Breast epithelium (tissue), 4 donors: ENCODE data around the gene PARP3. TPM values are rescaled to one million over a fixed set of nuclear protein-coding genes. Genes with fewer than 3 reads are reported as not detected.

Experiments
- DNase-seq, 2 donors: peaks; one replicate each; pipeline ENCODE4 v3.0.0-alpha.2; 2019; ENCODE audit warnings: low spot score in 2 of 2
- H3K27ac ChIP-seq, 2 donors: fragments of 200-600 bp; sonication (generic) in 1 of 2; one replicate each; pipeline ENCODE4 v1.5.1; 2016 to 2019; ENCODE audit warnings: mild to moderate bottlenecking in 1 of 2
- H3K27me3 ChIP-seq, 2 donors: fragments of 200-600 bp; sonication (generic) in 1 of 2; one replicate each; pipeline versions ENCODE4 v1.5.1 to v1.6.0; 2017 to 2019; ENCODE audit warnings: control low read depth in 1 of 2, mild to moderate bottlenecking in 1 of 2
- H3K36me3 ChIP-seq: fragments of 200-600 bp; one replicate; pipeline ENCODE4 v1.5.1; 2019
- H3K4me1 ChIP-seq, 2 donors: fragments of 200-600 bp; sonication (generic); one replicate each; pipeline ENCODE4 v1.5.1; 2016 to 2019; ENCODE audit warnings: control low read depth in 1 of 2
- H3K4me3 ChIP-seq, 3 donors: fragments of 200-600 bp; sonication (generic); 1 replicate in 2 of 3; 2 replicates in 1 of 3; pipeline ENCODE4 v1.5.1; 2016 to 2019; ENCODE audit warnings: mild to moderate bottlenecking in 3 of 3, moderate library complexity in 2 of 3
- H3K9me3 ChIP-seq, 2 donors: fragments of 200-600 bp; sonication (generic) in 1 of 2; one replicate each; pipeline ENCODE4 v1.5.1; 2016 to 2019; ENCODE audit warnings: control low read depth in 1 of 2
- CTCF ChIP-seq, 3 donors: fragments of 450-650 bp; IDR thresholded peaks; one replicate each; pipeline ENCODE4 v1.5.1; 2016 to 2017; ENCODE audit warnings: antibody characterized with exemption in 3 of 3, mild to moderate bottlenecking in 3 of 3, moderate library complexity in 3 of 3
- POLR2A ChIP-seq: fragments of 450-650 bp; IDR thresholded peaks from one replicate; pipeline ENCODE4 v1.6.1; 2016; ENCODE audit warnings: antibody characterized with exemption, mild to moderate bottlenecking, moderate library complexity
- POLR2AphosphoS5 ChIP-seq, 3 donors: sonication (generic); formaldehyde crosslinking; IDR thresholded peaks; one replicate each; pipeline ENCODE4 v1.6.1; 2017; ENCODE audit warnings: antibody characterized with exemption in 3 of 3
- intact Hi-C: fragments of 100-400 bp; cut with DNase I; formaldehyde crosslinking; loops from one replicate; pipeline ENCODE4 v1.15.1; 2023; ENCODE audit warnings: low total_unique reads
- total RNA-seq, 3 donors: library from RNA; depleted of rRNA; stranded (reverse); fragments of >200 nt; gene quantifications; one replicate each; pipeline ENCODE4 v1.1.0, GENCODE V29; 2016

Gene PARP3
- total RNA-seq, 3 donors from 2014 or later: 21.4 to 33.6 (median 31.8) TPM

GRCh38 chr3:51997935-51998596 lies 55.9 kb downstream of the PARP3 start:
- Histone ChIP-seq H3K4me3 (no peak overlapping the region), H3K27ac (no peak overlapping the region), H3K4me1 (peaks cover 0 to 12% of the 10 kb centered on the region in 2 donors), H3K27me3 (no peaks in the 10 kb centered on the region), H3K36me3 (no peaks in the 10 kb centered on the region), H3K9me3 (no peaks in the 10 kb centered on the region)
- no peak for TF ChIP-seq POLR2A
- TF ChIP-seq POLR2AphosphoS5 (IDR thresholded peaks at IDR 0.05): no peak
- no peak for TF ChIP-seq CTCF (IDR thresholded peaks at IDR 0.05)
- no peak for DNase-seq
- intact Hi-C loops: no loop called here

Other genes starting within 250 kb of the PARP3 start
- 1 to 10 TPM in 1 of 3 donors, not detected in 2; 1.3 TPM for gene GRM2, start 235.3 kb upstream of the PARP3 start, total RNA-seq
- not detected for gene IQCF6, start 163.1 kb upstream of the PARP3 start, total RNA-seq
- not detected for gene IQCF2, start 80.7 kb upstream of the PARP3 start, total RNA-seq
- not detected for gene IQCF5, start 66.8 kb upstream of the PARP3 start, total RNA-seq
- gene IQCF1, start 39.0 kb upstream of the PARP3 start, total RNA-seq: not detected
- gene RRP9, start 459 bp upstream of the PARP3 start, total RNA-seq: 10 to 100 TPM; 23.1 to 24.6 (median 23.8) TPM
- under 1 TPM in 1 of 3 donors, not detected in 2; 0.16 TPM for gene GPR62, start 13.0 kb downstream of the PARP3 start, total RNA-seq
- 10 to 100 TPM; 36.2 to 51.8 (median 51.2) TPM for gene PCBP4, start 25.1 kb downstream of the PARP3 start, total RNA-seq
- gene ABHD14B, start 31.7 kb downstream of the PARP3 start, total RNA-seq: 100 to 1,000 TPM in 1 of 3 donors, 10 to 100 TPM in 2; 62.3 to 122 (median 74.3) TPM
- 10 to 100 TPM; 16.1 to 32.6 (median 17.1) TPM for gene ABHD14A, start 32.7 kb downstream of the PARP3 start, total RNA-seq
- gene ACY1, start 41.2 kb downstream of the PARP3 start, total RNA-seq: 10 to 100 TPM; 40.0 to 49.2 (median 46.4) TPM
- gene RPL29, start 53.5 kb downstream of the PARP3 start, total RNA-seq: 1,000 to 10,000 TPM; 1,890 to 2,530 (median 2,229) TPM
- gene DUSP7, start 114.2 kb downstream of the PARP3 start, total RNA-seq: 10 to 100 TPM in 1 of 3 donors, 1 to 10 TPM in 2; 7.0 to 11.1 (median 8.6) TPM
- 1 to 10 TPM; 1.9 to 2.7 (median 2.6) TPM for gene POC1A, start 212.1 kb downstream of the PARP3 start, total RNA-seq